Measurements from ENCODE around the gene VSX2. TPM values are rescaled to one million over a fixed set of nuclear protein-coding genes. Genes with fewer than 3 reads are reported as not detected.
"Not testable (repeated sequence)": the region's sequence is repeated elsewhere in the genome, so short reads cannot be mapped to it uniquely, and the experiment has no call there.

VSX2 gene
- total RNA-seq, 8 experiments from 2014 or later = 0.10 to 27.9 (median 9.5) TPM; not detected in 2

DNA sequence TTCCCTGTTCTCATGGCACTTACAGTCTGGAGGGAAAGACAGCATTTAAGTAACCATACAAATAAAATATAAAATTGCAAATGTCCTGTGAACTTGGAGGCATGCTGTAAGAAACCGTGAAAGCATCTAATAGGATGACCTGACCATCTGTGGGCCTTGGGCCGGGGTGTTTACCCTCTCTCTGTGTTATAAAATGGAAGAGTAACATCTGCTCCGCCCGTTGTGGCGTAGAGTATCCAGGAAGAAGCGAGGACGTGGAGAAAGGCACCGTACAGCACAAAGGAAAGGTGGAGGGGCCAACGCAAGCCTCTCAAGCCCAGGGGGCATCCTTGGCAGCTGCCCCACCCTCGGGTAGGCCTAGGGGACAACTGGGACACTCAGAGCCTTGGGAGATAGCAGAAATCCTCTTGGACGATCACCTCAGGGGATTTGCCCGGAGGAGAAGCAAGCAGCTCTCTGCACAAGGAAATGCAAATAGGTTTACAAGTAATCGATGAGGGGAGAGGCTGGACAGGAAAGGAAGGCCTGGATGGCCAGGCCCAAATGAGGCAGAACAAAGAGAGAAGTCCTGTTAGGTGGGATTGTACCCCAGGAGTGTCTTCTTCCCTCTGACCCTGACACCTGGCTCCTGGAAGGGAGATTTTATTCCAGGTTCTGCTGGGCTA is 26.2 kb downstream of the VSX2 start:
- peak in 2 of 8 experiments; percentile 21 to 70 for ATAC-seq (replicated peaks in 6 of 8)
- WGBS, 10 experiments = 20 to 79% (median 64%) methylated on average over 1 to 11 of the region's 13 CpGs; no CpG with 5 or more reads in 3 of the 10 experiments
- in situ Hi-C loops (cut with MboI; ENCODE audit: low pct_unique_long_range_greater_than_20kb in 2 of 9, low sequenced_read_pairs in 9 of 9, unreplicated experiment in 9 of 9) = loop anchor here in 2 of 9 experiments (25.0 kb wide), 1 partner anchor 153 kb away; no protein-coding TSS in a partner anchor
- Histone ChIP-seq H3K4me3 (no peak overlapping the region), H3K4me1 (replicated peaks in 1 of 2) (peaks cover 38 to 43% of the 10 kb centered on the region in 2 donors), H3K27ac (peak overlapping the region; percentile 65 to 72)

DNA sequence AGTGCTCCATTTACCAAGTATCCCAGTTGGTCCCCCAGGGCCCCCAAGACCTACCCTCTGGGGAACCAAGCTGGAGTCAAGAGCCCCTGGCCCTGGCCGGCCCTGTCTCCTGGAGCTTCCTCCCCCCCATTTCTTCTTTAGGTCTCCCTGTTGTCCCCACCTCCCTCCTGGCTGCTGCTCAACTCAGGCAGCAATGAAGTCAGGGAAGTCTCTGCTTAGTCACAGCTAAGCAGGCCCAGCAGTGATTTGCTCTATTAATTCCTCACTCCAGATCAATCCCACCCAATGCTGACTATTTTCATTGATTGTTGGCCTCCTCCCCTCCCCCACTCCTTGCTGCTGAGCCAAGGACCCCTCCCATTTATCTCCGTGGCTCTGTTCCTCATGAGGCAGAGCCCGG is 28.3 kb downstream of the VSX2 start:
- H3K4me3 ChIP-seq = no peak overlapping the region
- peaks cover 38 to 43% of the 10 kb centered on the region in 2 donors for H3K4me1 ChIP-seq (replicated peaks in 1 of 2)
- ATAC-seq (replicated peaks in 6 of 8) = peak in 5 of 8 experiments; percentile 22 to 57 (median 51)
- whole genome bisulfite sequencing, 10 experiments = 0 to 83% (median 36%) methylated on average over 1 to 2 of the region's 3 CpGs; no CpG with 5 or more reads in 7 of the 10 experiments
- in situ Hi-C loops (cut with MboI; ENCODE audit: low pct_unique_long_range_greater_than_20kb in 2 of 9, low sequenced_read_pairs in 9 of 9, unreplicated experiment in 9 of 9) = loop anchor here in 2 of 9 experiments (25.0 kb wide), 1 partner anchor 155 kb away; no protein-coding TSS in a partner anchor
- H3K27ac ChIP-seq = peak overlapping the region; percentile 9 to 40

DNA sequence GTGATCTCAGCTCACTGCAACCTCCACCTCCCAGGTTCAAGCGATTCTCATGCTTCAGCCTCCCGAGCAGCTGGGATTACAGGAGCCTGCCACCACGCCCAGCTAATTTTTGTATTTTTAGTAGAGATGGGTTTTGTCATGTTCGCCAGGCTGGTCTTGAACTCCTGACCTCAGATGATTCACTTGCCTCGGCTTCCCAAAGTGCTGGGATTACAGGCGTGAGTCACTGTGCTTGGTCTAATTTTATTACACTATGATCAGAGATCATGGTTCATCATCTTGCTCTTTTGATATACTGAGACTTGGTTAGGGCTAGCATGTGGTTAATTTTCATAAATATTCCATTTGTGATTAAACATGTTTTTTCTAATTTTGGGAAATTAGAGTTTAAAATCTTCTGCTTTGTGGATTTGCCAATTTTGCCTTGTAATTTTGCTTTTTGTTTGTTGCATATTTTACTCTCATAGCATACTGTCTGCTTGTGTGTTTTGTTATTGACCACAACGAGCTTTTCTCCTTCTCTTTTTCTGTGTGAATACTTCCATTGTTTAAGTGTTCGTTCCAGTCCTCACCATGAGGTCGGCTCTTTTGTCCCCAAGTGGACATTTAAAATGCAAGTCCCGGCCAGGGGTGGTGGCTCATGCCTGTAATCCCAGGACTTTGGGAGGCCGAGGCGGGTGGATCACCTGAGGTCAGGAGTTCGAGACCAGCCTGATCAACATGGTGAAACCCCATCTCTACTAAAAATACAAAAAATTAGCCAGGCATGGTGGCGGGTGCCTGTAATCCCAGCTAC is 31.3 kb downstream of the VSX2 start:
- in situ Hi-C loops (cut with MboI; ENCODE audit: low pct_unique_long_range_greater_than_20kb in 2 of 9, low sequenced_read_pairs in 9 of 9, unreplicated experiment in 9 of 9) = loop anchor here in 2 of 9 experiments (25.0 kb wide), 1 partner anchor 158 kb away; no protein-coding TSS in a partner anchor
- ATAC-seq (replicated peaks in 6 of 8) = peak in 3 of 8 experiments; percentile 47 to 55 (median 49)
- not testable (repeated sequence) for H3K27ac ChIP-seq, H3K4me3 ChIP-seq
- peaks cover 15 to 18% of the 10 kb centered on the region in 2 donors for H3K4me1 ChIP-seq (replicated peaks in 1 of 2)
- WGBS, 10 experiments = 9 to 86% (median 51%) methylated on average over 4 to 10 of the region's 14 CpGs; no CpG with 5 or more reads in 1 of the 10 experiments

DNA sequence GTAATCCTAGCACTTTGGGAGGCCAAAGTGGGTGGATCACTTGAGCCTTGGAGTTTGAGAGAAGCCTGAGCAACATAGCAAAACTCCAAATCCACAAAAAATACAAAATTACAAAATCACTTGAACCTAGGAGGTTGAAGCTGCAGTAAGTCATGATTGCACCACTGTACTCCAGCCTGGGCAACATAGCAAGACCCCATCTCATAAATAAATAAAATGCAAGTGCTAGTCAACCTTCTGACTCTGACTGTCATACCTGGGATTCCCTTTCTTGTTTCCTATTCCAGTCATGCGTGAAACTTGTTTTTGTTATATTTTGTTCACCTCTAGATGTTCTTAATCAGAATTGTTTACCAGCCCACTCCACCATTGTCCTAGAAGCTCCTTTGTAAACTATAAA is 32.1 kb downstream of the VSX2 start:
- ATAC-seq (replicated peaks in 6 of 8) = no peak
- H3K27ac ChIP-seq = no peak overlapping the region
- WGBS, 10 experiments = 60 to 100% (median 100%) methylated on average over 1 of the region's 1 CpG; no CpG with 5 or more reads in 2 of the 10 experiments
- no peak overlapping the region for H3K4me3 ChIP-seq
- in situ Hi-C loops (cut with MboI; ENCODE audit: low pct_unique_long_range_greater_than_20kb in 2 of 9, low sequenced_read_pairs in 9 of 9, unreplicated experiment in 9 of 9) = loop anchor here in 2 of 9 experiments (25.0 kb wide), 1 partner anchor 159 kb away; no protein-coding TSS in a partner anchor
- H3K4me1 ChIP-seq (replicated peaks in 1 of 2) = peaks cover 9 to 11% of the 10 kb centered on the region in 2 donors

DNA sequence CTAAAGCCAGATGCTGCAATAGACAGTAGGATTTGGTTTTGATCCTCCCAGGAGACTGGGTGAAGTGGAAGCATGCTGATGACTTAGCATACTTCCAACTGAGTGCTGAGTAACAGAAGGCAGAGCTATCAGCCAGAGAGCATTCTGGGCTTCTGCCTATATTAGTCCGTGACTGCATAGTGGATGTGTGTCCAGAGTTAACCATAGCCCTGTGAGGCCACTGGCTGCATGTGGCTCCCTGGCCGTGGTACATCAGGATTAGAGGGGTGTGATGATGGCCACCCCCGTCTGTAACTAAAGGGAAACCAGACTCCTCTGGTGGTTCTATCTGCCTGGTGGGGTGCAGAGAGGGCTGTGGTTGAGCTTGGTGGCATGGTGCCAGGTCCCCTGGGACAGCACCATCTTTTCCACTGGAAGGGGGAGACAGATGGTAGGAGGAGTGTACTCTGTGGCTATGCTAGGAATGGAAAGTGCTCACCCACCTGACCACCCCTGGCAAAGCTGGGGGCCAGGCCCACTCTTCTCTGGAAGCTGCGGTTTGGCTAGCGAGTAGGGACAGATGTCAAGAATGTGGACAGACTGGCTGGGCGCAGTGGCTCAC is 36.1 kb downstream of the VSX2 start:
- peak; percentile 32 to 95 (median 65) for ATAC-seq (replicated peaks in 6 of 8)
- no peak overlapping the region for H3K4me3 ChIP-seq
- WGBS, 10 experiments = 0 to 100% (median 79%) methylated on average over 1 to 6 of the region's 6 CpGs; no CpG with 5 or more reads in 4 of the 10 experiments
- H3K4me1 ChIP-seq (replicated peaks in 1 of 2) = no peaks in the 10 kb centered on the region
- in situ Hi-C loops (cut with MboI; ENCODE audit: low pct_unique_long_range_greater_than_20kb in 2 of 9, low sequenced_read_pairs in 9 of 9, unreplicated experiment in 9 of 9) = no loop called here
- no peak overlapping the region for H3K27ac ChIP-seq

DNA sequence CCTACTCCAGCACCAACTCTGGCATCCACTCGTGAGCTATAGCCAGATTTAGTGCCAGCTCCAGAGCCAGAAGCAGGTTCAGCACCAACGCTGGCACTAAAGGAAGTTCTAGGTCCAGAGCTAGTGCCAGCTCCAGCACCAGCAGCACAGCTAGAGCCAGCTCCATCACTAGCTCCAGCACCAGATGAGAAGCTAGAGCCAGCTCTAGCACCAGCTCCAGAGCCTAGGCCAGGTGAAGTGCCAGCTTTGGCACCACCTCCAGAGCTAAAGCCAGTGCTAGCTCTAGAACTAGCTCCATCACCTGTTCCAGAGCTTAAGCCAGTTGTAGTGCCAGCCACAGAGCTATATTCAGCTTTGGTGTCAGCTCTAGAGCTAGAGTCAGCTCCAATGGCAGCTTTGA is 38.8 kb downstream of the VSX2 start:
- ATAC-seq (replicated peaks in 6 of 8) = no peak
- in situ Hi-C loops (cut with MboI; ENCODE audit: low pct_unique_long_range_greater_than_20kb in 2 of 9, low sequenced_read_pairs in 9 of 9, unreplicated experiment in 9 of 9) = no loop called here
- 40 to 80% (median 79%) methylated on average over 1 to 2 of the region's 2 CpGs; no CpG with 5 or more reads in 7 of the 10 experiments for WGBS, 10 experiments
- no peak overlapping the region for H3K27ac ChIP-seq
- H3K4me1 ChIP-seq (replicated peaks in 1 of 2) = no peaks in the 10 kb centered on the region
- no peak overlapping the region for H3K4me3 ChIP-seq

- in situ Hi-C loops (cut with MboI; ENCODE audit: low pct_unique_long_range_greater_than_20kb in 2 of 9, low sequenced_read_pairs in 9 of 9, unreplicated experiment in 9 of 9) = no loop called here
- peak in 1 of 8 experiments; percentile 9 for ATAC-seq (replicated peaks in 6 of 8)
- Histone ChIP-seq H3K27ac (no peak overlapping the region), H3K4me3 (no peak overlapping the region), H3K4me1 (replicated peaks in 1 of 2) (no peaks in the 10 kb centered on the region)
- WGBS, 10 experiments = 100% methylated on average over 1 to 2 of the region's 2 CpGs; no CpG with 5 or more reads in 8 of the 10 experiments
These were observed 41.8 kb downstream of the VSX2 start for GRCh38 chr14:74281069-74281468.

- Histone ChIP-seq H3K27ac (no peak overlapping the region), H3K4me3 (no peak overlapping the region), H3K4me1 (replicated peaks in 1 of 2) (no peaks in the 10 kb centered on the region)
- in situ Hi-C loops (cut with MboI; ENCODE audit: low pct_unique_long_range_greater_than_20kb in 2 of 9, low sequenced_read_pairs in 9 of 9, unreplicated experiment in 9 of 9) = no loop called here
- WGBS, 10 experiments = 62 to 100% (median 89%) methylated on average over 1 to 3 of the region's 7 CpGs; no CpG with 5 or more reads in 5 of the 10 experiments
- no peak for ATAC-seq (replicated peaks in 6 of 8)
These were observed 47.5 kb downstream of the VSX2 start for GRCh38 chr14:74286736-74287135.

DNA sequence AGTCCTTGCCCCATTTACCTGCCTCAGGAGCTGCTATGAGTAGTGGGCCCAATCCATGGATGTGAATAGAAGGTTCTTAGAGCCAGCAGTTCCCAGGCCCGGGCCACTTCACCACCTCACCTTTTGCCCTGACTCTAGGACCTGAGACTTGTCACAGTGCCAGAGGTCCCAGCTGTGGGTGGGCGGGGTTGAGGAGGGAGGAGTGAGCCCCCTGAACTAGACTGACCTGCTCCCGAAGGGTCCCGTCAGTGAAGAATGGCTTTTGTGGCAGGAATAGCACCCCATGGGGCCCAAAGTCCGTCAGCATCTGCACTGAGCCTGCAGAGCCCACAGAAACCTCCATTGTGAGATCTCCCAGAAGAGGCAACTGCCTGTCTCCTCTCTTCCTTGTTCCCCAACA is 50.6 kb downstream of the VSX2 start:
- no peak overlapping the region for H3K4me3 ChIP-seq
- no peaks in the 10 kb centered on the region for H3K4me1 ChIP-seq (replicated peaks in 1 of 2)
- no peak overlapping the region for H3K27ac ChIP-seq
- in situ Hi-C loops (cut with MboI; ENCODE audit: low pct_unique_long_range_greater_than_20kb in 2 of 9, low sequenced_read_pairs in 9 of 9, unreplicated experiment in 9 of 9) = no loop called here
- WGBS, 10 experiments = 60 to 100% methylated on average over 1 to 3 of the region's 5 CpGs; no CpG with 5 or more reads in 8 of the 10 experiments
- no peak for ATAC-seq (replicated peaks in 6 of 8)

GRCh38 chr14:74290415-74290814 is 51.2 kb downstream of the VSX2 start:
- H3K27ac ChIP-seq = no peak overlapping the region
- H3K4me3 ChIP-seq = no peak overlapping the region
- in situ Hi-C loops (cut with MboI; ENCODE audit: low pct_unique_long_range_greater_than_20kb in 2 of 9, low sequenced_read_pairs in 9 of 9, unreplicated experiment in 9 of 9) = no loop called here
- WGBS, 10 experiments = 40 to 90% (median 70%) methylated on average over 1 to 6 of the region's 7 CpGs; no CpG with 5 or more reads in 2 of the 10 experiments
- H3K4me1 ChIP-seq (replicated peaks in 1 of 2) = no peaks in the 10 kb centered on the region
- ATAC-seq (replicated peaks in 6 of 8) = peak in 4 of 8 experiments; percentile 11 to 39 (median 30)

DNA sequence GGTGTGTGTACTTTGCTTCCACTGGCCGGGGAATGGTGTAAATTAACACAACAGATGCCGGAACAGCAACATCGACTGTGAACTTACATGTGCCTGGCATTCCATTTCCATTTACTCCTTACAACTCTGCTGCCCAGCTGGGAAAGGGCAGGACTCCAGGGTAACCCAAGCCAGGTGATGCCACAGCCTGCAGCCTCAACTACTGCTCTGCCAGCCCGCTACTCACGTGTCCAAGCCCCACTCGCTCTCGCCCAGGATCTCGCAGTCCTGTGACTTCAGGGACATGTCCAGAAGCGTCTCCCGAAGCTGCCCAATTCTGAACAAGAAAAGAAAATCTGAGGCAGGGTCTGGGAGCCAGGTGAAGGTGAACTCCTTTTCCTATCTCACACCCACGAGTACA is 52.8 kb downstream of the VSX2 start:
- no peak for ATAC-seq (replicated peaks in 6 of 8)
- 82 to 100% (median 100%) methylated on average over 1 to 2 of the region's 11 CpGs; no CpG with 5 or more reads in 7 of the 10 experiments for WGBS, 10 experiments
- Histone ChIP-seq H3K4me3 (no peak overlapping the region), H3K4me1 (replicated peaks in 1 of 2) (no peaks in the 10 kb centered on the region), H3K27ac (no peak overlapping the region)
- in situ Hi-C loops (cut with MboI; ENCODE audit: low pct_unique_long_range_greater_than_20kb in 2 of 9, low sequenced_read_pairs in 9 of 9, unreplicated experiment in 9 of 9) = no loop called here

- Histone ChIP-seq H3K27ac (no peak overlapping the region), H3K4me3 (no peak overlapping the region), H3K4me1 (replicated peaks in 1 of 2) (no peaks in the 10 kb centered on the region)
- 80 to 100% (median 100%) methylated on average over 1 to 2 of the region's 2 CpGs; no CpG with 5 or more reads in 4 of the 10 experiments for WGBS, 10 experiments
- in situ Hi-C loops (cut with MboI; ENCODE audit: low pct_unique_long_range_greater_than_20kb in 2 of 9, low sequenced_read_pairs in 9 of 9, unreplicated experiment in 9 of 9) = no loop called here
- no peak for ATAC-seq (replicated peaks in 6 of 8)
These were observed 54.4 kb downstream of the VSX2 start for GRCh38 chr14:74293606-74294005.

Measured in motor neuron (in vitro differentiated cells).